Measurements from ENCODE around the gene TSLP. TPM values are rescaled to one million over a fixed set of nuclear protein-coding genes. Genes with fewer than 3 reads are reported as not detected.

Gene TSLP
- total RNA-seq, 1 donor from 2014 or later: 1.5 TPM

GRCh38 chr5:111113678-111114077, 42.2 kb downstream of the TSLP start:
- no peaks in the 10 kb centered on the region for H3K27me3 Mint-ChIP-seq (ENCODE audit: unreplicated experiment)
- no peak overlapping the region for H3K4me3 Mint-ChIP-seq (ENCODE audit: unreplicated experiment)
- peaks cover 3% of the 10 kb centered on the region for H3K36me3 Mint-ChIP-seq (ENCODE audit: low read depth, unreplicated experiment)
- H3K4me1 Mint-ChIP-seq (ENCODE audit: unreplicated experiment): peaks cover 11% of the 10 kb centered on the region
- H3K9me3 Mint-ChIP-seq (ENCODE audit: unreplicated experiment): no peaks in the 10 kb centered on the region
- no peak for TF ChIP-seq CTCF (IDR thresholded peaks at IDR 0.05; ENCODE audit: unreplicated experiment)
- no peak overlapping the region for H3K27ac Mint-ChIP-seq (ENCODE audit: unreplicated experiment)
- no peak for DNase-seq (ENCODE audit: low spot score)

GRCh38 chr5:111115229-111115628, 43.7 kb downstream of the TSLP start:
- no peaks in the 10 kb centered on the region for H3K9me3 Mint-ChIP-seq (ENCODE audit: unreplicated experiment)
- peaks cover 3% of the 10 kb centered on the region for H3K36me3 Mint-ChIP-seq (ENCODE audit: low read depth, unreplicated experiment)
- H3K27me3 Mint-ChIP-seq (ENCODE audit: unreplicated experiment): no peaks in the 10 kb centered on the region
- no peak for DNase-seq (ENCODE audit: low spot score)
- H3K4me1 Mint-ChIP-seq (ENCODE audit: unreplicated experiment): peaks cover 11% of the 10 kb centered on the region
- TF ChIP-seq CTCF (IDR thresholded peaks at IDR 0.05; ENCODE audit: unreplicated experiment): no peak
- H3K27ac Mint-ChIP-seq (ENCODE audit: unreplicated experiment): no peak overlapping the region
- H3K4me3 Mint-ChIP-seq (ENCODE audit: unreplicated experiment): no peak overlapping the region

GRCh38 chr5:111116550-111116949, 45.0 kb downstream of the TSLP start:
- peaks cover 4% of the 10 kb centered on the region for H3K36me3 Mint-ChIP-seq (ENCODE audit: low read depth, unreplicated experiment)
- no peak for DNase-seq (ENCODE audit: low spot score)
- no peaks in the 10 kb centered on the region for H3K9me3 Mint-ChIP-seq (ENCODE audit: unreplicated experiment)
- H3K4me1 Mint-ChIP-seq (ENCODE audit: unreplicated experiment): peaks cover 11% of the 10 kb centered on the region
- H3K27me3 Mint-ChIP-seq (ENCODE audit: unreplicated experiment): no peaks in the 10 kb centered on the region
- no peak overlapping the region for H3K4me3 Mint-ChIP-seq (ENCODE audit: unreplicated experiment)
- no peak for TF ChIP-seq CTCF (IDR thresholded peaks at IDR 0.05; ENCODE audit: unreplicated experiment)
- no peak overlapping the region for H3K27ac Mint-ChIP-seq (ENCODE audit: unreplicated experiment)

- no peak for DNase-seq (ENCODE audit: low spot score)
- TF ChIP-seq CTCF (IDR thresholded peaks at IDR 0.05; ENCODE audit: unreplicated experiment): no peak
- Mint-ChIP-seq H3K27me3 (ENCODE audit: unreplicated experiment) (no peaks in the 10 kb centered on the region), H3K4me3 (ENCODE audit: unreplicated experiment) (no peak overlapping the region), H3K4me1 (ENCODE audit: unreplicated experiment) (peaks cover 11% of the 10 kb centered on the region), H3K36me3 (ENCODE audit: low read depth, unreplicated experiment) (peaks cover 8% of the 10 kb centered on the region), H3K27ac (ENCODE audit: unreplicated experiment) (no peak overlapping the region), H3K9me3 (ENCODE audit: unreplicated experiment) (no peaks in the 10 kb centered on the region)
Observed at GRCh38 chr5:111117136-111117535, 45.6 kb downstream of the TSLP start.

- TF ChIP-seq CTCF (IDR thresholded peaks at IDR 0.05; ENCODE audit: unreplicated experiment): no peak
- Mint-ChIP-seq H3K36me3 (ENCODE audit: low read depth, unreplicated experiment) (peaks cover 8% of the 10 kb centered on the region), H3K4me1 (ENCODE audit: unreplicated experiment) (peaks cover 11% of the 10 kb centered on the region), H3K27me3 (ENCODE audit: unreplicated experiment) (no peaks in the 10 kb centered on the region), H3K27ac (ENCODE audit: unreplicated experiment) (no peak overlapping the region), H3K9me3 (ENCODE audit: unreplicated experiment) (no peaks in the 10 kb centered on the region), H3K4me3 (ENCODE audit: unreplicated experiment) (no peak overlapping the region)
- no peak for DNase-seq (ENCODE audit: low spot score)
Observed at GRCh38 chr5:111119221-111119620, 47.7 kb downstream of the TSLP start.
